WI38 (cell line): Measurements from ENCODE around the gene MAP3K5.
A peak's percentile ranks its signal among the peaks of the same experiment; 100 is the strongest.

Experiments used
- H3K4me3 ChIP-seq: 2 replicates; pipeline ENCODE4 v1.5.1; 2011; ENCODE audit warnings: low read depth, mild to moderate bottlenecking, control low read depth, low read length
- TF ChIP-seq, protein P1 (sequence below): IDR thresholded peaks from 2 replicates; pipeline ENCODE4 v1.5.1; 2012; ENCODE audit warnings: low read depth, mild to moderate bottlenecking, control low read depth, low read length

MAP3K5 gene

GRCh38 chr6:136547336-136547735 lies 244.9 kb downstream of the MAP3K5 start:
- no peak overlapping the region for H3K4me3 ChIP-seq
- TF ChIP-seq, protein P1, sequence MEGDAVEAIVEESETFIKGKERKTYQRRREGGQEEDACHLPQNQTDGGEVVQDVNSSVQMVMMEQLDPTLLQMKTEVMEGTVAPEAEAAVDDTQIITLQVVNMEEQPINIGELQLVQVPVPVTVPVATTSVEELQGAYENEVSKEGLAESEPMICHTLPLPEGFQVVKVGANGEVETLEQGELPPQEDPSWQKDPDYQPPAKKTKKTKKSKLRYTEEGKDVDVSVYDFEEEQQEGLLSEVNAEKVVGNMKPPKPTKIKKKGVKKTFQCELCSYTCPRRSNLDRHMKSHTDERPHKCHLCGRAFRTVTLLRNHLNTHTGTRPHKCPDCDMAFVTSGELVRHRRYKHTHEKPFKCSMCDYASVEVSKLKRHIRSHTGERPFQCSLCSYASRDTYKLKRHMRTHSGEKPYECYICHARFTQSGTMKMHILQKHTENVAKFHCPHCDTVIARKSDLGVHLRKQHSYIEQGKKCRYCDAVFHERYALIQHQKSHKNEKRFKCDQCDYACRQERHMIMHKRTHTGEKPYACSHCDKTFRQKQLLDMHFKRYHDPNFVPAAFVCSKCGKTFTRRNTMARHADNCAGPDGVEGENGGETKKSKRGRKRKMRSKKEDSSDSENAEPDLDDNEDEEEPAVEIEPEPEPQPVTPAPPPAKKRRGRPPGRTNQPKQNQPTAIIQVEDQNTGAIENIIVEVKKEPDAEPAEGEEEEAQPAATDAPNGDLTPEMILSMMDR = peak; percentile 43; the same call in 1 of the 2 replicates

DNA sequence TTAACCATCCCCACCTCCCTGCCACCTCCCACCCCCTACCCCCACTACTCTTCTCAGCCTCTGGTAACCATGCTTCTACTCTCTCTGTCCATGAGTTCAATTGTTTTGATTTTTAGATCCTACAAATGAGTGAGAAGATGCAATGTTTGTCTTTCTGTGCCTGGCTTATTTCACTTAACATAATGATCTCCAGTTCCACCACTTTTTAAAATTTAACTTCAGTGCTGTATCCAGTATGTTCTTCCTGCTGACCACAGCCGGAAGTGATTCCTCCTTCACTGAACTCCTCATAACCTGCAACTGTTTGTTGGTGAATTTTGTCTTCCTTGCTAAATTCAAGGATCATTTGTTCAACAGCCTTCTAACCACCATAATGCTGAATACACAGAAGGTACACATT lies 245.9 kb downstream of the MAP3K5 start:
- H3K4me3 ChIP-seq = no peak overlapping the region
- TF ChIP-seq, protein P1 = no peak

- no peak overlapping the region for H3K4me3 ChIP-seq
- TF ChIP-seq, protein P1 = no peak
Measured at GRCh38 chr6:136544326-136544725, 248.0 kb downstream of the MAP3K5 start.

GRCh38 chr6:136541395-136541794 lies 250.9 kb downstream of the MAP3K5 start:
- H3K4me3 ChIP-seq = no peak overlapping the region
- TF ChIP-seq, protein P1 = no peak

DNA sequence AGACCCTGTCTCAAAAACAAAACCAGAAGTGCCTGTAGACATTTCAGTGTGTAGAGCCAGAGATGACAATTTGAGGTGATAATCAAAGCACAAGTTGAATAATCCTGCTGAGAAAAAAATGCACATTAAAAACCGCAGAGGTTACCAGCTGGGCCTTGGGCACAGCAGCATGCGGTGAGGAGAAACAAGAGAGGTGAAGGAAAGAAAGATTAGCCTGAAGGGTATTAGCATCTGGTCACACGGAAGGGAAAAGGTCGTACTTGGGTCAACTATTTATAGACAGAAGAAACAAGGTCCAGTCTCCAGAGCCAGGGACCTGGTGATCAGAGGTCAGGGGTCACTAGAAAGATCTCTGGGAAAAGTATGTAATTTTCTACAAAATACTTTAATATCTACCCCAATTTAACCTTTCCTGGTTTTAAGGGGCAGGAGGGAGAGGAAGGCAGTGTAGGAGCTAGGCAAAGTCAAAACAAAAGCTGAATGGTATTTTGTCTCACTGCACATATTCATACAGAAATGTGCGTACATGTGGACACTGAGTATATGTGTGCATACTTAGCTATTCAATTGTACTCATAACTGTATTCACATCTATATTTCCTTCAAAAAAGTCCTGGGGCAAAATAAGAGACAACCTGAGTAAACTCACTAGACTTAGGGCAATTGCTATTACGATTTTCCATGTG lies 252.2 kb downstream of the MAP3K5 start:
- TF ChIP-seq, protein P1 = no peak
- no peak overlapping the region for H3K4me3 ChIP-seq

GRCh38 chr6:136538836-136539235 lies 253.4 kb downstream of the MAP3K5 start:
- TF ChIP-seq, protein P1 = no peak
- H3K4me3 ChIP-seq = no peak overlapping the region

GRCh38 chr6:136535880-136536650 lies 256.2 kb downstream of the MAP3K5 start:
- TF ChIP-seq, protein P1 = no peak
- no peak overlapping the region for H3K4me3 ChIP-seq
